Astrocyte (in vitro differentiated cells and primary cell): ENCODE measurements around the gene ATL1.

Experiments
- EZH2 ChIP-seq: IDR thresholded peaks from 2 replicates; pipeline ENCODE4 v1.6.1; 2012; ENCODE audit warnings: mild to moderate bottlenecking, low read length, inconsistent platforms; ENCODE audit not compliant: insufficient read depth
- TF ChIP-seq, protein P1 (sequence below): IDR thresholded peaks from 2 replicates; pipeline ENCODE4 v1.5.1; 2011; ENCODE audit warnings: low read depth, mild to moderate bottlenecking, inconsistent platforms, low read length, moderate library complexity; ENCODE audit not compliant: insufficient read depth

DNA sequence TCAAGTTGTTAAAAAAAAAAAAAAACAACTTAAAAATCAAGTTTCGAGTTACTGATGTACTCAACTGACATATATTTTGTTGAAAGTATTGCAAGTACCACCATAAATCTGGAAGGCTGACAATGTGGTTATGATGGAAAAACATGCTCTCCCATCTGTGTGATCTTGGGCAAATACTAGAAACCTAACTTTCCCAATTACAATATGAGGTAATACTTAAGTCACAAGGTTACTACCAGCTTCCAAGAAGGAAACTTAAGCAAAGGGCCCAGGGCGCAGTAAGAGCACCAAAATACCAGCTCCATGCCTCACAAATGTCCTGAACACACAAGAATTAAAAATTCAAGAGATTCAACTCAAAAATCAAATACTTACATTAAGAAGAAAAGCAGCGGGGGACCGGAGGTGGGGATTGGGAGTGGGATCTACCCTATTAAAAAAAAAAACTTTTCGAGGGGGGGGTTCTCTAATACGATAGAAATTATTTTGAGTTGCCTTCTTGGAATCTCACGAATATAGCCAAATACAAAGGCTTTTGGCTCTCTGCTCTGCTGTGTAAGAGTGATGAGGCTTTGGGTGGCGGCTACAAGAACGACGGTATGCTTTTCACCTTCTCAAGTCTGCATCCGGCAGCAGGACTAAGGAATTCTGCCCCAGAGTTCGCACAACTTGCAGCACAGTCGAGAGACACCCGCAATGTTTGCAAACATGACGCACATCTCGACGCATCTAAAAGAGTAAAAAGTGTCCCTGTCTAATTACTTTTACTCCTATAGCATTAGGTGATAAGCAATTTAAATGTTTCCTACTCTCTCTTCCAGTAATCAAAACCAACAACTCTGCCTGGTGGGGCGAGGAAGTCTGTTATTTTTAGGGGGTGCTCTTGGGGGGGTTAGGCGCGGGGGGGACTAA, 107.1 kb downstream of the ATL1 start:
- TF ChIP-seq, protein P1, sequence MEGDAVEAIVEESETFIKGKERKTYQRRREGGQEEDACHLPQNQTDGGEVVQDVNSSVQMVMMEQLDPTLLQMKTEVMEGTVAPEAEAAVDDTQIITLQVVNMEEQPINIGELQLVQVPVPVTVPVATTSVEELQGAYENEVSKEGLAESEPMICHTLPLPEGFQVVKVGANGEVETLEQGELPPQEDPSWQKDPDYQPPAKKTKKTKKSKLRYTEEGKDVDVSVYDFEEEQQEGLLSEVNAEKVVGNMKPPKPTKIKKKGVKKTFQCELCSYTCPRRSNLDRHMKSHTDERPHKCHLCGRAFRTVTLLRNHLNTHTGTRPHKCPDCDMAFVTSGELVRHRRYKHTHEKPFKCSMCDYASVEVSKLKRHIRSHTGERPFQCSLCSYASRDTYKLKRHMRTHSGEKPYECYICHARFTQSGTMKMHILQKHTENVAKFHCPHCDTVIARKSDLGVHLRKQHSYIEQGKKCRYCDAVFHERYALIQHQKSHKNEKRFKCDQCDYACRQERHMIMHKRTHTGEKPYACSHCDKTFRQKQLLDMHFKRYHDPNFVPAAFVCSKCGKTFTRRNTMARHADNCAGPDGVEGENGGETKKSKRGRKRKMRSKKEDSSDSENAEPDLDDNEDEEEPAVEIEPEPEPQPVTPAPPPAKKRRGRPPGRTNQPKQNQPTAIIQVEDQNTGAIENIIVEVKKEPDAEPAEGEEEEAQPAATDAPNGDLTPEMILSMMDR = no peak
- no peak for TF ChIP-seq EZH2
